Stimulated activated CD4-positive, alpha-beta T cell treated with anti-CD3 and anti-CD28 coated beads, Interleukin-12 subunit alpha, Interleukin-12 subunit beta, amount 100 ng/mL, for 48 hours (primary cell): ENCODE data around the gene ZNF124.
A peak's percentile ranks its signal among the peaks of the same experiment; 100 is the strongest.

Source experiments
- DNase-seq, 3 donors: peaks; one replicate each; pipeline ENCODE4 v3.0.0-alpha.2; 2020; ENCODE audit warnings: low read depth in 2 of 3, low spot score in 1 of 3

ZNF124 gene

DNA sequence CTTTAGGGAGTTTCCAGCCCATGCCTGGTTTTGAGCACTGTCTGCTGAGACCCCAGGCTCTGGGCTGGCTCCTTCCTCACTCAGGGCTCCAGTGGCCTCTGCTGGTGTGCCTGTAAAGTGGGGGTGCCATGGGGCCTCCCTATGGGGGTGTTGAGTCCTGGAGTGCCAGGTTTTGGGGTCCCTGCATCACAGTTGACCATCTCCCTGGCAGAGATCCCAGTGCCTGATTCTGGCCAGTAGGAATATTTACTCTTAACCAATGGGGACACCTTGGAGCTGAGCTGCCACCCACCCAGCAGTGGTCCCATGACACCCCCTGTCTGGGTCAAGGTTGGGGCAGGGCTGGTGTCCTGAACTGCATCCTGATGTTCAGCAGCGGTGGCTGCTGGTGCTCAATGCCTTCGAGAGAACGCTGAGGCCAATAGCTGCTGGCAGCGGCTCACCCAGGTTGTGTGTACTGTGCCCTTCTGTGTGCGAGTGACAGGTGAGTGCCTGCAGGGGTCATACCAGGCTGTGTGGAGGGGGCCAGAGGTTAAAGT, 58.0 kb downstream of the ZNF124 start:
- no peak for DNase-seq

DNA sequence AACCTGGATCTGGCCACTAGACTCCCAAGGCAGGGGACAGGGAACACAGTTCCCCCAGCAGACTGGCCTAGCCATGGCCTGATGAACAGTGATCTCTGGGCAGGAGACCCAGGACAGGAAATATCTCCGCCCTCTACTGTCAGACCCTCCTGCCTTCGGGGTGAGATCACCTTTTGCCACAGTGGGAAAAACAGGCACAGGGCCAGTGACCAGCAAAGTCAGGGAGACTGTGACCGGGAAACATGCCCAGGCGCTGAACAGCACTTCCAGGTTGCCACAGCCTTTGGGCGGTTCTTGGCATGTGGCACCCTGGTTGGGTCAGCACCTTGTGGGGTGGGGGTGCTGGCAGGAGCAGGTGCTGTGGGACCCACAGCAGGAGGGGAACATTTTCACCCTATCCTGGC, 58.7 kb downstream of the ZNF124 start:
- no peak for DNase-seq

DNA sequence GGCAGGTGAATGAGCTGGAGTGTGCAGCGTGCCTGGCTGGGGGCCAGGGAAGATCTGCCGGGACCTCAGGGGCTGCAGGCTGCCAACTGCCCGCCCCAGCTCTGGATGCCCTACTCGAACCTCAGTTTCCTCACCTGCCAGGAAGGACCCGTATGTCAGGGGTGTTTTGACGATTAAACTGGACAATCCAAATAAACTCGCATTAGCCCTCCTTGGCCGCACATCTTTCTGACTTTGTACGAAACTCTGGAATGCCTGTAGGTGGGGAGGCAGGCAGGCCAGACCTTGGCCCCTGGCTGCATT, 59.4 kb downstream of the ZNF124 start:
- DNase-seq: no peak

DNA sequence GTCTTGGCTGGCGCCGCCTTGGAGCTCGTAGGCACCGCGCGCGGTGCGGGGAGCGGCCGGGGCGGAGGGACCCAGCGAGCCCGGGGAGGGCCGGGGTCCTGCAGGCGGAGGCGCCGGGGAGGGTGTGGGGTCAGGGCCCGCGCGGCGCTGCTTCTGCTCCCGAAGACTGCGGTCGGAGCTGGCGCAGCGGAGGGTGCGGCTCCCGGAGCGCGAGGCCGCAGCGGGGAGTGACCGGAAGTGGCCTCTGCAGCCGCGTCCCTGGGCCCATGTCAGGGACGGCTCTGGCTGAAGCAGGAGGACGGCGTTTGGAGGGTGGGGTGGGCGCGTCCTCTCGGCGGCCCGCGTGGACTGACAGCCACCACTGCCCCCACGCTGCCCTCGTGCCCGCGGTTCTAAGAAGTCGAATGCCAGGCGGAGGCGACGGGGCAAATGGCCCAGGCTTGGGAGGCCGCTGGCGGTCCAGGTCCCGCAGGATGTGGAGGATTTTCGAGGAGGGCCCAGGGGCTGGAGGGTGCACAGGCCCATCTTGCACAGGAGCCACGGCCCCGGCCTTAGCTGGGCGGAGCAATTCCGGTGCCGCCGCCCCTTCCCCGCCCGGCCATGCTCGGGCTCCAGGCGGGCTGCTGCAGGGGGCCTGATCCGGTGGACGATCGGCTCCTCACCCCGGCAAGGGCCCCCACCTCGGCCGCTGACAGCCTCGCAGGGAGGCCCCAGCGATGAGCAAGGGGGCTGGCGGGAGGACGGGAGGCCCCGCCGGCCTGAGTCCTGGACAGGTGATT, 59.9 kb downstream of the ZNF124 start:
- DNase-seq: no peak

DNA sequence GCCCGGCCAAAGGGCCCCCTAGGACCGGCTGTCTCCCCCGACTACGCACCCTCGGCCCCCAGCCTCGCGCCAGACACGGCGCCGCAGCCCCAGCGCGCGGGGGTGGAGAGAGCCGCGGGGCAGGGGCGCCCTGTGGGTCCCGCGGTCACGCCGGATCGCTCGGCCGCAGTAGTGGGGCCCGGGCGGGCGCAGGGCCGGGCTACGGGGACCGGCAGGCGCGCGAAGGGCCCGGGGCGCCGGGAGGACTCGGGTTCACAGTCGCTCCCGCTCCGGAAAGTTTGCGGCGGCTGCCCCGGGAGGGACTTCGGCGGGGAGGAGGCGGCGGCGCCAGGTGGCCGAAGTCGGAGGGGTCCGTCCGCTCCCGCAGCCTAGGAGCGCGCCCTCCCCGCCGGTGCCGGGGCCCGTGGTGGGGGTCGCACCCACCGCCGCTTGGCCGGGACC, 60.5 kb downstream of the ZNF124 start:
- DNase-seq: no peak

DNA sequence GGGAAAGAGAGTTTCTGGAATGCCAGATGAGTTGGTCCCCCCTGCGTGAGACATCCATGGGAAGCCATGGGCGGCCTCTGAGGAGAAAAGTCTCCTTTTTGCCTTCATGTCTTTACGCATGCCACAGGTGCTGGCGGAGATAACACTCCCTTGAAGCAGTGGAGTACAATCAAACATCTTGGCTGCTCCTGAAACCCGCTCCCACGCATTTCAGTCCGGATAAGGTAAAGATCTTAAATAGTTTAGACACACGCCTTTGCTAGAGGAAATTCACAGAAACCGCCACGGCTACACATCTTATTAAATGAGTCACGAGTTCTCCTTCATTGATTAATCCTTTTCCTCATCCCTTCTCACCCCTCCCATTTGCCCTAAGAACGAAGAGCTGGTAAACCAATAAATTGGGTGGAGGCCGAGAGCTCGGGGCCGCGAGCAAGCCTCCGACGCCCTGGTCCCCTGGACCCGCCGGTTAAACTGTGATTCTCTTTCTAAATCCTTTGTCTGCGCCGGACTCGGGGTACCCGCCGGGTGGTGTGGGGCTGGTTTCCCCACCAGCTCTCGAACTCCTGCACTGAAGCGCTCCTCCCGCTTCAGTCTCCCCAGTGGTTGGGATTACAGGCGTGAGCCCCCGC, 61.1 kb downstream of the ZNF124 start:
- peak; percentile 38 to 46 (median 40) for DNase-seq

DNA sequence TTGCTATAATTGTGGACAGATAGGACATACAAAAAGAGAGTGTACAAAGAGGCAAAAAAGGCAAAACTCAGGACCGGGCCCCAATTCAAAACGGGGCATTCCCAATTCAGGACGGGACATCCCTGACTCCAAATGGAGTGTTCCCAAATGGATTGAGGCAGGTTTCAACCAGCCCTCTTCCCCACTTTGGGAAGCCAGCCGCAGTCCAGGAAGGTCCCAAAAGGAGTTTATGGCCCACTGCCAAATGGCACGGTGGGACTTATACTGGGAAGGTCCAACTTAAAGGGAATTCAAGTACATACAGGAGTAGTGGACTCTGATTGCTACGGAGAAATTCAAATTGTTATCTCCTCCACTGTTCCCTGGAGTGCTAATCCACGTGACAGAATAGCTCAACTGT, 64.1 kb downstream of the ZNF124 start:
- no peak for DNase-seq

DNA sequence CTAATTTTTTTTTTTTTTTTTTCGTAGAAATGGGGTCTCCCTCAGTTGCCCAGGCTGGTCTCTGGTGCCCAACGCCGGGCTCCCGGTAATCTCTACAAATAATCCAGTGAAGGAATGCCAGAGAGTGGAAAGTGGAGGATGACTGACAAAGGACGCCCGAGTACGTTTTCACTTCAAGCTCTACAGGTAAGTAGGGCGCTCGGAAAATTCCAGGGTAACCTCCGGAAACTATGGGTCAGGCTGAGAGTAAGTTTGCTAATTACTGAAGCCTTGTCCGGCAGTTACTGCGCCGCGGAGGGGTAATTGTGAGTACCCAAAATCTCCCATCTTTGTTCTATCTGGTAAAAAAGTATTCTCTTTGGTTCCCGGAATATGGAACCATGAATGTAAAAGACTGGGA, 65.9 kb downstream of the ZNF124 start:
- no peak for DNase-seq
